IMR-90 (cell line): ENCODE data around the gene ZSCAN25. TPM values are rescaled to one million over a fixed set of nuclear protein-coding genes. Genes with fewer than 3 reads are reported as not detected.

Experiments
- ATAC-seq: fragments of 200-7000 bp; cut with Tn5 transposase; 2 replicates; pipeline ENCODE4 v1.9.1; 2020; ENCODE audit warnings: low read depth, mild to moderate bottlenecking, moderate library complexity
- BruUV-seq: library from RNA; stranded (reverse); fragments of 400-500 nt; replicated peaks from 2 replicates; lab custom pipeline; 2021; lab: Mats Ljungman, UMichigan
- CTCF ChIA-PET: fragments of 300-600 bp; formaldehyde crosslinking; extraction: SDS; loops from one replicate; lab custom pipeline; 2021; ENCODE audit warnings: antibody characterized with exemption; lab: Yijun Ruan, JAX
- POLR2A ChIA-PET: fragments of 300-600 bp; sonication (Branson Sonifier 250); formaldehyde crosslinking; loops from one replicate; lab custom pipeline; 2022; ENCODE audit warnings: antibody characterized with exemption; ENCODE audit not compliant: unreplicated experiment; lab: Charles Lee
- DNase-seq: peaks from one replicate; pipeline ENCODE4 v3.0.0; 2013
- H2AFZ ChIP-seq: replicated peaks from 2 replicates; pipeline ENCODE3; 2013; ENCODE audit warnings: low read length, mild to moderate bottlenecking; ENCODE audit not compliant: poor library complexity
- H2AK5ac ChIP-seq: 2 replicates; pipeline ENCODE4 v1.6.1; 2013; ENCODE audit warnings: low read depth, low read length, inconsistent platforms
- H2AK9ac ChIP-seq: replicated peaks from 2 replicates; pipeline ENCODE3; 2013; ENCODE audit warnings: mild to moderate bottlenecking, low read depth, low read length, moderate library complexity; ENCODE audit not compliant: poor library complexity
- H2BK120ac ChIP-seq: 2 replicates; pipeline ENCODE4 v1.6.1; 2013; ENCODE audit warnings: low read depth, low read length, inconsistent platforms
- H2BK15ac ChIP-seq: 3 replicates; pipeline ENCODE4 v1.6.1; 2013; ENCODE audit warnings: low read depth, low read length, inconsistent platforms
- H2BK20ac ChIP-seq: 2 replicates; pipeline ENCODE4 v1.6.1; 2013; ENCODE audit warnings: low read depth, mild to moderate bottlenecking, inconsistent platforms, low read length, moderate library complexity
- H2BK5ac ChIP-seq: 2 replicates; pipeline ENCODE4 v1.6.1; 2013; ENCODE audit warnings: mild to moderate bottlenecking, low read depth, low read length, inconsistent platforms; ENCODE audit not compliant: poor library complexity, severe bottlenecking
- H3K14ac ChIP-seq: replicated peaks from 2 replicates; pipeline ENCODE4 v1.6.1; 2013; ENCODE audit warnings: low read depth, low read length, inconsistent platforms
- H3K18ac ChIP-seq: 2 replicates; pipeline ENCODE4 v1.6.1; 2013; ENCODE audit warnings: low read depth, low read length, control low read depth
- H3K23ac ChIP-seq: 2 replicates; pipeline ENCODE4 v1.6.1; 2013; ENCODE audit warnings: low read depth, low read length, inconsistent platforms
- H3K27ac ChIP-seq: 2 replicates; pipeline ENCODE4 v1.5.1; 2013; ENCODE audit warnings: mild to moderate bottlenecking, control low read depth, low read length; ENCODE audit not compliant: insufficient read depth
- H3K27me3 ChIP-seq: 2 replicates; pipeline ENCODE4 v1.6.1; 2013; ENCODE audit warnings: low read length; ENCODE audit not compliant: control insufficient read depth, insufficient read depth
- H3K36me3 ChIP-seq: 2 replicates; pipeline ENCODE4 v1.6.1; 2013; ENCODE audit warnings: low read length, mixed read lengths; ENCODE audit not compliant: control insufficient read depth, insufficient read depth
- H3K4ac ChIP-seq: 2 replicates; pipeline ENCODE4 v1.6.1; 2013; ENCODE audit warnings: low read depth, low read length, inconsistent platforms
- H3K4me1 ChIP-seq: 2 replicates; pipeline ENCODE4 v1.6.1; 2013; ENCODE audit warnings: low read length, mixed read lengths; ENCODE audit not compliant: control insufficient read depth, insufficient read depth
- H3K4me2 ChIP-seq: 2 replicates; pipeline ENCODE4 v1.6.1; 2013; ENCODE audit warnings: low read depth, mild to moderate bottlenecking, control low read depth, low read length, moderate library complexity
- H3K4me3 ChIP-seq: 2 replicates; pipeline ENCODE4 v1.5.1; 2013; ENCODE audit warnings: low read depth, mild to moderate bottlenecking, control low read depth, low read length, moderate library complexity; ENCODE audit not compliant: insufficient read depth
- H3K56ac ChIP-seq: 2 replicates; pipeline ENCODE4 v1.6.1; 2013; ENCODE audit warnings: low read length, inconsistent platforms; ENCODE audit not compliant: insufficient read depth; ENCODE audit errors: extremely low read depth
- H3K79me1 ChIP-seq, 2 experiments: 2 replicates each; pipeline ENCODE4 v1.6.1; 2013; ENCODE audit warnings: low read length in 2 of 2, inconsistent platforms in 1 of 2, low read depth in 1 of 2
- H3K9ac ChIP-seq: 2 replicates; pipeline ENCODE4 v1.6.1; 2013; ENCODE audit warnings: low read depth, low read length, control low read depth
- H3K9me1 ChIP-seq: 2 replicates; pipeline ENCODE4 v1.6.1; 2013; ENCODE audit warnings: low read length, inconsistent platforms; ENCODE audit not compliant: insufficient read depth
- H3K9me3 ChIP-seq: 2 replicates; pipeline ENCODE4 v1.6.1; 2013; ENCODE audit warnings: low read length; ENCODE audit not compliant: control insufficient read depth, insufficient read depth
- H4K20me1 ChIP-seq: 2 replicates; pipeline ENCODE4 v1.6.1; 2013; ENCODE audit warnings: low read length, inconsistent platforms; ENCODE audit not compliant: insufficient read depth
- H4K5ac ChIP-seq: 2 replicates; pipeline ENCODE4 v1.6.1; 2013; ENCODE audit warnings: mild to moderate bottlenecking, low read depth, low read length, control low read depth
- H4K8ac ChIP-seq, 2 experiments: 2 replicates each; pipeline ENCODE4 v1.6.1; 2013; ENCODE audit warnings: low read depth in 2 of 2, low read length in 2 of 2, control low read depth in 1 of 2, inconsistent platforms in 1 of 2
- H4K91ac ChIP-seq: 2 replicates; pipeline ENCODE4 v1.6.1; 2013; ENCODE audit warnings: low read depth, low read length, inconsistent platforms; ENCODE audit not compliant: insufficient read depth
- BHLHE40 ChIP-seq: fragments of 150-350 bp; IDR thresholded peaks from 2 replicates; pipeline ENCODE4 v1.6.1; 2016; ENCODE audit warnings: mild to moderate bottlenecking, low read depth, low read length
- CEBPB ChIP-seq: IDR thresholded peaks from 2 replicates; pipeline ENCODE4 v1.6.1; 2012; ENCODE audit warnings: low read depth, low read length, improper control_type of control experiment
- CHD1 ChIP-seq: IDR thresholded peaks from 2 replicates; pipeline ENCODE4 v1.6.1; 2012; ENCODE audit warnings: low read depth, low read length, improper control_type of control experiment
- FOS ChIP-seq: fragments of 150-350 bp; IDR thresholded peaks from 2 replicates; pipeline ENCODE4 v1.6.1; 2016; ENCODE audit warnings: low read depth, low read length
- MAFK ChIP-seq: IDR thresholded peaks from 2 replicates; pipeline ENCODE4 v1.6.1; 2012; ENCODE audit warnings: low read depth, low read length, improper control_type of control experiment
- MAZ ChIP-seq: IDR thresholded peaks from 2 replicates; pipeline ENCODE4 v1.6.1; 2012; ENCODE audit warnings: low read depth, mild to moderate bottlenecking, low read length, improper control_type of control experiment, moderate library complexity, borderline replicate concordance
- MXI1 ChIP-seq: IDR thresholded peaks from 2 replicates; pipeline ENCODE4 v1.6.1; 2012; ENCODE audit warnings: low read depth, mild to moderate bottlenecking, low read length, moderate library complexity, borderline replicate concordance
- NFE2L2 ChIP-seq: fragments of 150-350 bp; IDR thresholded peaks from 2 replicates; pipeline ENCODE4 v1.6.1; 2016; ENCODE audit warnings: low read depth, mild to moderate bottlenecking, low read length
- POLR2A ChIP-seq: IDR thresholded peaks from 2 replicates; pipeline ENCODE4 v1.6.1; 2012; ENCODE audit warnings: mild to moderate bottlenecking, low read depth, low read length
- RAD21 ChIP-seq: IDR thresholded peaks from 2 replicates; pipeline ENCODE4 v1.6.1; 2012; ENCODE audit warnings: low read length, improper control_type of control experiment
- RCOR1 ChIP-seq: IDR thresholded peaks from 2 replicates; pipeline ENCODE4 v1.6.1; 2012; ENCODE audit warnings: mild to moderate bottlenecking, low read length, improper control_type of control experiment; ENCODE audit not compliant: insufficient replicate concordance
- RFX5 ChIP-seq: IDR thresholded peaks from 2 replicates; pipeline ENCODE4 v1.8.0; 2012; ENCODE audit warnings: low read depth, mild to moderate bottlenecking, low read length, moderate library complexity
- SMC3 ChIP-seq: fragments of 150-350 bp; IDR thresholded peaks from 2 replicates; pipeline ENCODE4 v1.6.1; 2016; ENCODE audit warnings: low read depth, mild to moderate bottlenecking, antibody characterized with exemption, low read length, moderate library complexity
- WGBS, 2 experiments: methylation state at CpG; one replicate each; pipeline versions ENCODE4 v1.1.5 to v1.1.7; 2013; ENCODE audit warnings: missing lambda C conversion rate in 2 of 2; ENCODE audit not compliant: insufficient read length in 1 of 2; ENCODE audit errors: extremely low coverage in 2 of 2; 5-methylcytosine and 5-hydroxymethylcytosine counted together
- dilution Hi-C: fragments of 300-500 bp; cut with HindIII; formaldehyde crosslinking; loops from one replicate; pipeline ENCODE4 v1.14.3; 2018; ENCODE audit warnings: low sequenced_read_pairs; ENCODE audit not compliant: unreplicated experiment
- in situ Hi-C: fragments of 300-500 bp; cut with MboI; formaldehyde crosslinking; loops from 3 replicates; pipeline ENCODE4 v1.14.3; 2019; ENCODE audit warnings: low sequenced_read_pairs, inconsistent platforms, mixed read lengths
- intact Hi-C: fragments of 100-400 bp; cut with micrococcal nuclease; formaldehyde crosslinking; loops from 2 replicates; pipeline ENCODE4 v1.10.0; 2022
- polyA plus RNA-seq, 3 experiments: library from polyadenylated mRNA; depleted of rRNA; stranded (reverse); fragments of >200 nt; gene quantifications; 2 replicates each; pipeline ENCODE4 v1.2.3, GENCODE V29; 2012; ENCODE audit warnings: low replicate concordance in 1 of 3
- total RNA-seq: library from RNA; depleted of rRNA; stranded (reverse); fragments of >200 nt; gene quantifications from 2 replicates; pipeline ENCODE4 v1.2.3, GENCODE V29; 2012
- TF ChIP-seq, protein P1 (sequence below): fragments of 150-350 bp; IDR thresholded peaks from 2 replicates; pipeline ENCODE4 v1.6.1; 2017; ENCODE audit warnings: mild to moderate bottlenecking, antibody characterized with exemption, low read length, low read depth
- TF ChIP-seq, protein P2 (sequence below): fragments of 150-350 bp; IDR thresholded peaks from 2 replicates; pipeline ENCODE4 v1.6.1; 2016; ENCODE audit warnings: low read depth, mild to moderate bottlenecking, low read length, moderate library complexity, borderline replicate concordance
- TF ChIP-seq, protein P3 (sequence below): conservative IDR thresholded peaks from 2 replicates; pipeline ENCODE4 v1.5.1; 2012; ENCODE audit warnings: mild to moderate bottlenecking, low read depth, low read length, improper control_type of control experiment

The ZSCAN25 gene
- total and polyA plus RNA-seq, 2 of the 4 experiments (the other 2 are of a cell fraction): 6.2 to 9.0 TPM

DNA sequence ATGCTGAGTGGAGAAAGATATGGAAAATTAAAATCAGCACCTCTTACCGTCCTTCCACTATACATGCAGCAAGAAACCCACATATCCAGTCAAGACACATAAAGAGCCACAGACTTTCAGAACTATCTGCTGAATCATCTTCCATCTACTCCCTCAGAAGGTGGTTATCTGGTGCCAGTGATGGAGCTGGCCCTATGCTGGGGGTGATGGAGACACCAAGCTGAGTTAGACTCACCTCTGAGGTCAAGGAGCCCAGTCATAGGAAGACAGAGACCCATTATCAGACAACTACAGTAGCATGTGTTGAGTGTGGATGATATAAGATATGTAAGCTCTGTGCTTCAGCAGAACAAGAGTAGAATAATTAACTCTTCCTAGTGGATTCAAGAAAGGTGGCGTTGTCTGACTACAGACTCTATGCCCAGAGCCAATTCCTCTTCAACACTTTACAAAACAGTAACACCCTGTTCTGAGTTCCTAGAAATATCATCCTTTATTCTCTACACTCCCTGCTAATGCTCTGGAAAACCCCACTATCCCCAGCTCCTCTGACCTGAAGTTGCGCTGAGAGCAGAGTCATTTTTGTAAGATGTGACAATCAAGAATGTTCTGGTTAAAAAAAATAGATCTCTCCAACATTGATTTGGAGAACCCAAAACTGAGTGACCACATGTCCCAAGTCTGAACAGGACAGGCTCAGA lies 48.7 kb downstream of the ZSCAN25 start:
- ATAC-seq: no peak
- Histone ChIP-seq H3K9ac (no peak overlapping the region), H2BK5ac (no peak overlapping the region), H4K91ac (no peak overlapping the region), H2BK20ac (no peak overlapping the region), H3K9me3 (no peaks in the 10 kb centered on the region), H4K8ac (no peak overlapping the region), H3K9me1 (0 out of 2 replicates have a peak, but pooled peaks cover 3% of the 10 kb centered on the region), H2BK120ac (no peak overlapping the region), H2AFZ (no peak overlapping the region), H2BK15ac (no peak overlapping the region), H3K27me3 (no peaks in the 10 kb centered on the region), H3K18ac (no peak overlapping the region), H4K20me1 (no peaks in the 10 kb centered on the region), H3K4me3 (no peak overlapping the region), H3K36me3 (no peaks in the 10 kb centered on the region), H3K4me1 (no peaks in the 10 kb centered on the region), H3K4ac (no peak overlapping the region), H3K14ac (no peak overlapping the region), H3K56ac (no peak overlapping the region), H3K23ac (no peak overlapping the region), H3K4me2 (no peak overlapping the region), H4K5ac (no peak overlapping the region), H2AK9ac (no peak overlapping the region), H3K79me1 (no peaks in the 10 kb centered on the region), H3K27ac (no peak overlapping the region), H2AK5ac (no peak overlapping the region)
- in situ Hi-C loops (no loop called here), dilution Hi-C loops (no loop called here), intact Hi-C loops (no loop called here)
- ChIA-PET POLR2A (no interaction called here), CTCF (no interaction called here)
- no CpG with 5 or more reads among the region's 3 CpGs for WGBS, 2 experiments
- no TSS peak for BruUV-seq
- TF ChIP-seq RCOR1: no peak
- TF ChIP-seq MAZ: no peak
- TF ChIP-seq CEBPB: no peak
- TF ChIP-seq SMC3: no peak
- TF ChIP-seq MAFK: no peak
- TF ChIP-seq, protein P1, sequence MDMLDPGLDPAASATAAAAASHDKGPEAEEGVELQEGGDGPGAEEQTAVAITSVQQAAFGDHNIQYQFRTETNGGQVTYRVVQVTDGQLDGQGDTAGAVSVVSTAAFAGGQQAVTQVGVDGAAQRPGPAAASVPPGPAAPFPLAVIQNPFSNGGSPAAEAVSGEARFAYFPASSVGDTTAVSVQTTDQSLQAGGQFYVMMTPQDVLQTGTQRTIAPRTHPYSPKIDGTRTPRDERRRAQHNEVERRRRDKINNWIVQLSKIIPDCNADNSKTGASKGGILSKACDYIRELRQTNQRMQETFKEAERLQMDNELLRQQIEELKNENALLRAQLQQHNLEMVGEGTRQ: no peak
- no peak for TF ChIP-seq POLR2A
- TF ChIP-seq FOS: no peak
- no peak for TF ChIP-seq MXI1
- TF ChIP-seq NFE2L2: no peak
- no peak for TF ChIP-seq CHD1
- TF ChIP-seq, protein P2, sequence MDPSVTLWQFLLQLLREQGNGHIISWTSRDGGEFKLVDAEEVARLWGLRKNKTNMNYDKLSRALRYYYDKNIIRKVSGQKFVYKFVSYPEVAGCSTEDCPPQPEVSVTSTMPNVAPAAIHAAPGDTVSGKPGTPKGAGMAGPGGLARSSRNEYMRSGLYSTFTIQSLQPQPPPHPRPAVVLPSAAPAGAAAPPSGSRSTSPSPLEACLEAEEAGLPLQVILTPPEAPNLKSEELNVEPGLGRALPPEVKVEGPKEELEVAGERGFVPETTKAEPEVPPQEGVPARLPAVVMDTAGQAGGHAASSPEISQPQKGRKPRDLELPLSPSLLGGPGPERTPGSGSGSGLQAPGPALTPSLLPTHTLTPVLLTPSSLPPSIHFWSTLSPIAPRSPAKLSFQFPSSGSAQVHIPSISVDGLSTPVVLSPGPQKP: no peak
- no peak for TF ChIP-seq RFX5
- no peak for TF ChIP-seq BHLHE40
- TF ChIP-seq, protein P3, sequence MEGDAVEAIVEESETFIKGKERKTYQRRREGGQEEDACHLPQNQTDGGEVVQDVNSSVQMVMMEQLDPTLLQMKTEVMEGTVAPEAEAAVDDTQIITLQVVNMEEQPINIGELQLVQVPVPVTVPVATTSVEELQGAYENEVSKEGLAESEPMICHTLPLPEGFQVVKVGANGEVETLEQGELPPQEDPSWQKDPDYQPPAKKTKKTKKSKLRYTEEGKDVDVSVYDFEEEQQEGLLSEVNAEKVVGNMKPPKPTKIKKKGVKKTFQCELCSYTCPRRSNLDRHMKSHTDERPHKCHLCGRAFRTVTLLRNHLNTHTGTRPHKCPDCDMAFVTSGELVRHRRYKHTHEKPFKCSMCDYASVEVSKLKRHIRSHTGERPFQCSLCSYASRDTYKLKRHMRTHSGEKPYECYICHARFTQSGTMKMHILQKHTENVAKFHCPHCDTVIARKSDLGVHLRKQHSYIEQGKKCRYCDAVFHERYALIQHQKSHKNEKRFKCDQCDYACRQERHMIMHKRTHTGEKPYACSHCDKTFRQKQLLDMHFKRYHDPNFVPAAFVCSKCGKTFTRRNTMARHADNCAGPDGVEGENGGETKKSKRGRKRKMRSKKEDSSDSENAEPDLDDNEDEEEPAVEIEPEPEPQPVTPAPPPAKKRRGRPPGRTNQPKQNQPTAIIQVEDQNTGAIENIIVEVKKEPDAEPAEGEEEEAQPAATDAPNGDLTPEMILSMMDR: no peak
- TF ChIP-seq RAD21: no peak
- DNase-seq: no peak
